H9 (cell line): Measurements from ENCODE around the gene RHOV. TPM values are rescaled to one million over a fixed set of nuclear protein-coding genes. Genes with fewer than 3 reads are reported as not detected.

Experiments used
- DNase-seq: peaks from one replicate; pipeline ENCODE4 v3.0.0-alpha.2; 2017
- H2AFZ ChIP-seq: one replicate; pipeline ENCODE4 v1.6.1; 2013; ENCODE audit warnings: mild to moderate bottlenecking, low read length, control low read depth, moderate library complexity
- H2AK5ac ChIP-seq: 2 replicates; pipeline ENCODE4 v1.6.1; 2013; ENCODE audit warnings: low read length, control low read depth, mixed read lengths; ENCODE audit not compliant: insufficient read length
- H2BK120ac ChIP-seq: one replicate; pipeline ENCODE4 v1.6.1; 2013; ENCODE audit warnings: low read depth, mild to moderate bottlenecking, low read length, control low read depth, inconsistent platforms; ENCODE audit not compliant: poor library complexity, severe bottlenecking
- H2BK12ac ChIP-seq: 2 replicates; pipeline ENCODE4 v1.6.1; 2013; ENCODE audit warnings: low read length, control low read depth, mixed read lengths, low read depth; ENCODE audit not compliant: insufficient read length
- H2BK15ac ChIP-seq: 2 replicates; pipeline ENCODE4 v1.6.1; 2013; ENCODE audit warnings: low read depth, low read length, control low read depth
- H2BK20ac ChIP-seq: one replicate; pipeline ENCODE4 v1.6.1; 2013; ENCODE audit warnings: low read depth, mild to moderate bottlenecking, low read length, control low read depth, inconsistent platforms; ENCODE audit not compliant: poor library complexity, severe bottlenecking
- H2BK5ac ChIP-seq: 2 replicates; pipeline ENCODE4 v1.6.1; 2013; ENCODE audit warnings: low read length, control low read depth, mixed read lengths; ENCODE audit not compliant: insufficient read length
- H3K14ac ChIP-seq: 2 replicates; pipeline ENCODE4 v1.6.1; 2013; ENCODE audit warnings: low read length, control low read depth; ENCODE audit not compliant: insufficient read depth
- H3K18ac ChIP-seq: 2 replicates; pipeline ENCODE4 v1.6.1; 2013; ENCODE audit warnings: low read depth, mild to moderate bottlenecking, mixed read lengths, low read length, control low read depth; ENCODE audit not compliant: insufficient read length
- H3K23ac ChIP-seq: 2 replicates; pipeline ENCODE4 v1.6.1; 2013; ENCODE audit warnings: low read length, control low read depth, mixed read lengths, low read depth; ENCODE audit not compliant: insufficient read length
- H3K23me2 ChIP-seq: 2 replicates; pipeline ENCODE4 v1.6.1; 2013; ENCODE audit warnings: low read depth, mild to moderate bottlenecking, mixed read lengths, low read length, control low read depth; ENCODE audit not compliant: insufficient read length, poor library complexity, severe bottlenecking
- H3K27ac ChIP-seq: 2 replicates; pipeline ENCODE4 v1.5.1; 2013; ENCODE audit warnings: low read length, control low read depth, mixed read lengths, low read depth; ENCODE audit not compliant: insufficient read length
- H3K27me3 ChIP-seq: 2 replicates; pipeline ENCODE4 v1.6.1; 2013; ENCODE audit warnings: low read length, control low read depth, inconsistent platforms; ENCODE audit not compliant: insufficient read depth
- H3K4ac ChIP-seq: 2 replicates; pipeline ENCODE4 v1.6.1; 2013; ENCODE audit warnings: low read depth, mild to moderate bottlenecking, control low read depth, inconsistent platforms, low read length, moderate library complexity
- H3K4me1 ChIP-seq: 2 replicates; pipeline ENCODE4 v1.6.1; 2013; ENCODE audit warnings: low read length, control low read depth, inconsistent platforms; ENCODE audit not compliant: insufficient read depth
- H3K4me2 ChIP-seq: 2 replicates; pipeline ENCODE4 v1.6.1; 2013; ENCODE audit warnings: low read length, control low read depth, mixed read lengths; ENCODE audit not compliant: insufficient read length, insufficient read depth
- H3K56ac ChIP-seq: 2 replicates; pipeline ENCODE4 v1.6.1; 2013; ENCODE audit warnings: low read depth, mild to moderate bottlenecking, mixed read lengths, low read length, control low read depth; ENCODE audit not compliant: insufficient read length
- H3K79me1 ChIP-seq: 2 replicates; pipeline ENCODE4 v1.6.1; 2013; ENCODE audit warnings: low read depth, mild to moderate bottlenecking, moderate library complexity, low read length, control low read depth, inconsistent platforms; ENCODE audit not compliant: insufficient read depth, poor library complexity, severe bottlenecking
- H3K79me2 ChIP-seq: 2 replicates; pipeline ENCODE4 v1.6.1; 2013; ENCODE audit warnings: low read length, control low read depth, inconsistent platforms; ENCODE audit not compliant: insufficient read depth
- H3K9ac ChIP-seq: 2 replicates; pipeline ENCODE4 v1.6.1; 2013; ENCODE audit warnings: low read length, control low read depth, mixed read lengths; ENCODE audit not compliant: insufficient read length; ENCODE audit errors: extremely low read depth
- H3K9me3 ChIP-seq: one replicate; pipeline ENCODE4 v1.6.1; 2013; ENCODE audit warnings: low read depth, low read length, inconsistent platforms; ENCODE audit not compliant: control insufficient read depth
- H3T11ph ChIP-seq: one replicate; pipeline ENCODE4 v1.6.1; 2013; ENCODE audit warnings: mild to moderate bottlenecking, low read length, control low read depth, inconsistent platforms
- H4K20me1 ChIP-seq: one replicate; pipeline ENCODE4 v1.6.1; 2013; ENCODE audit not compliant: control insufficient read depth, insufficient read length, insufficient read depth
- H4K5ac ChIP-seq: 2 replicates; pipeline ENCODE4 v1.6.1; 2013; ENCODE audit warnings: low read depth, mild to moderate bottlenecking, mixed read lengths, low read length, control low read depth; ENCODE audit not compliant: insufficient read length
- H4K8ac ChIP-seq: replicated peaks from 2 replicates; pipeline ENCODE4 v1.6.1; 2013; ENCODE audit warnings: low read length, control low read depth, mixed read lengths, low read depth; ENCODE audit not compliant: insufficient read length
- H4K91ac ChIP-seq: 2 replicates; pipeline ENCODE4 v1.6.1; 2013; ENCODE audit warnings: low read depth, mild to moderate bottlenecking, moderate library complexity, mixed read lengths, low read length, control low read depth; ENCODE audit not compliant: insufficient read length
- H3K27ac Mint-ChIP-seq, 3 experiments: 2 replicates in 2 of 3; 3 replicates in 1 of 3; pipeline ENCODE4 v1.8.0; 2020 to 2021; ENCODE audit warnings: mixed read lengths in 3 of 3, mild to moderate bottlenecking in 1 of 3, moderate library complexity in 1 of 3
- H3K27me3 Mint-ChIP-seq: 2 replicates; pipeline ENCODE4 v1.8.0; 2021; ENCODE audit warnings: low read depth, mild to moderate bottlenecking, moderate library complexity, mixed read lengths
- H3K36me3 Mint-ChIP-seq, 3 experiments: 2 replicates in 2 of 3; 3 replicates in 1 of 3; pipeline ENCODE4 v1.8.0; 2020 to 2021; ENCODE audit warnings: low read depth in 3 of 3, mixed read lengths in 3 of 3; ENCODE audit not compliant: insufficient read depth in 1 of 3
- H3K4me1 Mint-ChIP-seq, 2 experiments: 2 replicates each; pipeline ENCODE4 v1.8.0; 2020; ENCODE audit warnings: mixed read lengths in 2 of 2
- H3K4me3 Mint-ChIP-seq, 2 experiments: 2 replicates in 1 of 2; 3 replicates in 1 of 2; pipeline ENCODE4 v1.8.0; 2020 to 2021; ENCODE audit warnings: mild to moderate bottlenecking in 2 of 2, mixed read lengths in 2 of 2, moderate library complexity in 1 of 2
- H3K9me3 Mint-ChIP-seq, 2 experiments: 2 replicates in 1 of 2; 3 replicates in 1 of 2; pipeline ENCODE4 v1.8.0; 2020; ENCODE audit warnings: mild to moderate bottlenecking in 2 of 2, mixed read lengths in 2 of 2, moderate library complexity in 1 of 2
- whole genome bisulfite sequencing: extraction: QIAGEN DNeasy Blood & Tissue Kit; methylation state at CpG from one replicate; pipeline ENCODE4 v1.1.7; 2013; ENCODE audit warnings: missing lambda C conversion rate, low lambda C conversion rate, mixed read lengths; ENCODE audit not compliant: insufficient read length; ENCODE audit errors: extremely low coverage; 5-methylcytosine and 5-hydroxymethylcytosine counted together
- total RNA-seq: library from RNA; stranded (reverse); gene quantifications from 2 replicates; pipeline ENCODE4 v1.2.1, GENCODE V29; 2021
- TF ChIP-seq, protein P1 (sequence below): fragments of 200-600 bp; sonication (generic); conservative IDR thresholded peaks from 3 replicates; pipeline ENCODE4 v1.8.0; 2021; ENCODE audit warnings: antibody characterized with exemption, mild to moderate bottlenecking

Gene RHOV
- total RNA-seq, 1 experiment from 2014 or later: 3.9 TPM

DNA sequence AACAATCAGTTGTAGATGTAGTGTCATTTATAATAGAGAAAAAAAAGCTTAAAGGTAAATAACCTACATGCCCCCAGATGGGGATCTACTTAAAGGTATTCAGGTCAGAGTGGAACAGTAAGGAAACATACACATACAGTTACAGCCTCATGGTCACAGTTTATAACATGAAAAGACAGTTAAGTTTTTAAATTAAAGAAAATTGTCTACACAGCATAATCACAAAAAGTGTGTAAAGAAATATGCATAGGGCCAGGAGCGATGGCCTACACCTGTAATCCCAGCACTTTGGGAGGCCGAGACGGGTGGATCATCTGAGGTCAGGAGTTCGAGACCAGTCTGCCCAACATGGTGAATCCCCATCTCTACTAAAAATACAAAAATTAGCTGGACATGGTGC, 6.8 kb downstream of the RHOV start:
- H3K4me1 ChIP-seq: no peaks in the 10 kb centered on the region
- no peaks in the 10 kb centered on the region for H3K27me3 ChIP-seq
- no peak overlapping the region for H2AK5ac ChIP-seq
- H3K27ac ChIP-seq: no peak overlapping the region
- H3K14ac ChIP-seq: no peak overlapping the region
- no peak overlapping the region for H2BK20ac ChIP-seq
- H3K23ac ChIP-seq: no peak overlapping the region
- Mint-ChIP-seq H3K4me3 (no peak overlapping the region), H3K36me3 (no peaks in the 10 kb centered on the region), H3K27me3 (peaks cover 6% of the 10 kb centered on the region), H3K4me1 (peaks cover 11 to 15% of the 10 kb centered on the region in 2 experiments), H3K9me3 (no peaks in the 10 kb centered on the region), H3K27ac (no peak overlapping the region)
- H4K8ac ChIP-seq: no peak overlapping the region
- TF ChIP-seq, protein P1, sequence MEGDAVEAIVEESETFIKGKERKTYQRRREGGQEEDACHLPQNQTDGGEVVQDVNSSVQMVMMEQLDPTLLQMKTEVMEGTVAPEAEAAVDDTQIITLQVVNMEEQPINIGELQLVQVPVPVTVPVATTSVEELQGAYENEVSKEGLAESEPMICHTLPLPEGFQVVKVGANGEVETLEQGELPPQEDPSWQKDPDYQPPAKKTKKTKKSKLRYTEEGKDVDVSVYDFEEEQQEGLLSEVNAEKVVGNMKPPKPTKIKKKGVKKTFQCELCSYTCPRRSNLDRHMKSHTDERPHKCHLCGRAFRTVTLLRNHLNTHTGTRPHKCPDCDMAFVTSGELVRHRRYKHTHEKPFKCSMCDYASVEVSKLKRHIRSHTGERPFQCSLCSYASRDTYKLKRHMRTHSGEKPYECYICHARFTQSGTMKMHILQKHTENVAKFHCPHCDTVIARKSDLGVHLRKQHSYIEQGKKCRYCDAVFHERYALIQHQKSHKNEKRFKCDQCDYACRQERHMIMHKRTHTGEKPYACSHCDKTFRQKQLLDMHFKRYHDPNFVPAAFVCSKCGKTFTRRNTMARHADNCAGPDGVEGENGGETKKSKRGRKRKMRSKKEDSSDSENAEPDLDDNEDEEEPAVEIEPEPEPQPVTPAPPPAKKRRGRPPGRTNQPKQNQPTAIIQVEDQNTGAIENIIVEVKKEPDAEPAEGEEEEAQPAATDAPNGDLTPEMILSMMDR: no peak
- no peak for DNase-seq
- no peak overlapping the region for H2BK120ac ChIP-seq
- no peak overlapping the region for H2AFZ ChIP-seq
- no peak overlapping the region for H2BK15ac ChIP-seq
- H4K20me1 ChIP-seq: no peaks in the 10 kb centered on the region
- H4K91ac ChIP-seq: no peak overlapping the region
- no peak overlapping the region for H3K4ac ChIP-seq
- no peak overlapping the region for H3K18ac ChIP-seq
- no peaks in the 10 kb centered on the region for H3K79me1 ChIP-seq
- no peak overlapping the region for H3K4me2 ChIP-seq
- no CpG with 5 or more reads among the region's 4 CpGs for WGBS
- no peak overlapping the region for H3T11ph ChIP-seq
- H2BK12ac ChIP-seq: no peak overlapping the region
- no peak overlapping the region for H3K56ac ChIP-seq
- H3K23me2 ChIP-seq: no peaks in the 10 kb centered on the region
- no peak overlapping the region for H4K5ac ChIP-seq
- no peaks in the 10 kb centered on the region for H3K79me2 ChIP-seq
- no peaks in the 10 kb centered on the region for H3K9me3 ChIP-seq
- H2BK5ac ChIP-seq: no peak overlapping the region
- no peak overlapping the region for H3K9ac ChIP-seq
